HG03175 (cell line): ENCODE results near the gene DLEC1.
"Not testable (repeated sequence)": the region's sequence is repeated elsewhere in the genome, so short reads cannot be mapped to it uniquely, and the experiment has no call there.

Experiments
- ATAC-seq: cut with Tn5 transposase; IDR thresholded peaks from one replicate; pipeline ENCODE4 v1.9.1; 2021; ENCODE audit warnings: mild to moderate bottlenecking, moderate library complexity; ENCODE audit not compliant: unreplicated experiment

DLEC1 gene

GRCh38 chr3:38135621-38136277 lies 96.7 kb downstream of the DLEC1 start:
- not testable (repeated sequence) for ATAC-seq

GRCh38 chr3:38136393-38136776 lies 97.4 kb downstream of the DLEC1 start:
- ATAC-seq, result no peak

GRCh38 chr3:38136777-38137614 lies 98.0 kb downstream of the DLEC1 start, which contains the start of gene ACAA1:
TSS of gene ACAA1 (minus strand) at chr3:38137127. CDS start at chr3:38137035, 92 bp downstream.
- peak; percentile 87 for ATAC-seq

GRCh38 chr3:38137615-38138348 lies 98.8 kb downstream of the DLEC1 start:
- ATAC-seq, result no peak

- ATAC-seq, result peak; percentile 49
Measured at GRCh38 chr3:38138349-38139190, 99.6 kb downstream of the DLEC1 start, which contains the start of gene MYD88. TSS of gene MYD88 (plus strand) at chr3:38138661. CDS start at chr3:38138701, 40 bp downstream.

GRCh38 chr3:38139191-38139590 lies 100.2 kb downstream of the DLEC1 start:
- no peak for ATAC-seq

GRCh38 chr3:38139652-38140051 lies 100.6 kb downstream of the DLEC1 start:
- ATAC-seq, result no peak

- no peak for ATAC-seq
Measured at GRCh38 chr3:38140326-38141172, 101.5 kb downstream of the DLEC1 start.

- ATAC-seq, result no peak
Measured at GRCh38 chr3:38141173-38141951, 102.4 kb downstream of the DLEC1 start.

GRCh38 chr3:38141952-38142273 lies 102.9 kb downstream of the DLEC1 start:
- no peak for ATAC-seq

GRCh38 chr3:38142959-38143358 lies 104.0 kb downstream of the DLEC1 start:
- ATAC-seq, result no peak

GRCh38 chr3:38143511-38143910 lies 104.5 kb downstream of the DLEC1 start:
- ATAC-seq, result no peak

- no peak for ATAC-seq
Measured at GRCh38 chr3:38146504-38146903, 107.5 kb downstream of the DLEC1 start.

- ATAC-seq, result no peak
Measured at GRCh38 chr3:38147421-38147820, 108.4 kb downstream of the DLEC1 start.

GRCh38 chr3:38148311-38148882 lies 109.4 kb downstream of the DLEC1 start:
- ATAC-seq, result no peak

- no peak for ATAC-seq
Measured at GRCh38 chr3:38149708-38150107, 110.7 kb downstream of the DLEC1 start.

- no peak for ATAC-seq
Measured at GRCh38 chr3:38150780-38151528, 111.9 kb downstream of the DLEC1 start.
